ENCODE results near the gene BTBD19. TPM values are rescaled to one million over a fixed set of nuclear protein-coding genes. Genes with fewer than 3 reads are reported as not detected.

BTBD19 gene
- total RNA-seq, 1 donor = 21.4 TPM

- peak; percentile 76 for DNase-seq (ENCODE audit: insufficient read length, low spot score, missing footprints)
- no peaks in the 10 kb centered on the region for H3K4me1 ChIP-seq (ENCODE audit: insufficient read depth, low read length)
- H3K36me3 ChIP-seq (ENCODE audit: insufficient read depth, low read length) = no peaks in the 10 kb centered on the region
- no peak overlapping the region for H3K27ac ChIP-seq (ENCODE audit: low read depth, low read length)
- no peak overlapping the region for H3K4me2 ChIP-seq (ENCODE audit: insufficient read depth, low read length)
- H2AFZ ChIP-seq (ENCODE audit: low read length) = no peak overlapping the region
- H3K79me2 ChIP-seq (ENCODE audit: insufficient read depth, low read length) = no peaks in the 10 kb centered on the region
- no peak for TF ChIP-seq CTCF (IDR thresholded peaks at IDR 0.05; ENCODE audit: extremely low read depth, low read depth, low read length)
- no peak overlapping the region for H3K4me3 ChIP-seq (ENCODE audit: insufficient read depth, low read length)
- H3K9me3 ChIP-seq (ENCODE audit: low read depth, low read length) = no peaks in the 10 kb centered on the region
- H4K20me1 ChIP-seq (ENCODE audit: insufficient read depth, low read length) = no peaks in the 10 kb centered on the region
- H3K27me3 ChIP-seq (ENCODE audit: insufficient read depth, low read length) = no peaks in the 10 kb centered on the region
Measured at GRCh38 chr1:44826375-44827196, 18.3 kb downstream of the BTBD19 start.

DNA sequence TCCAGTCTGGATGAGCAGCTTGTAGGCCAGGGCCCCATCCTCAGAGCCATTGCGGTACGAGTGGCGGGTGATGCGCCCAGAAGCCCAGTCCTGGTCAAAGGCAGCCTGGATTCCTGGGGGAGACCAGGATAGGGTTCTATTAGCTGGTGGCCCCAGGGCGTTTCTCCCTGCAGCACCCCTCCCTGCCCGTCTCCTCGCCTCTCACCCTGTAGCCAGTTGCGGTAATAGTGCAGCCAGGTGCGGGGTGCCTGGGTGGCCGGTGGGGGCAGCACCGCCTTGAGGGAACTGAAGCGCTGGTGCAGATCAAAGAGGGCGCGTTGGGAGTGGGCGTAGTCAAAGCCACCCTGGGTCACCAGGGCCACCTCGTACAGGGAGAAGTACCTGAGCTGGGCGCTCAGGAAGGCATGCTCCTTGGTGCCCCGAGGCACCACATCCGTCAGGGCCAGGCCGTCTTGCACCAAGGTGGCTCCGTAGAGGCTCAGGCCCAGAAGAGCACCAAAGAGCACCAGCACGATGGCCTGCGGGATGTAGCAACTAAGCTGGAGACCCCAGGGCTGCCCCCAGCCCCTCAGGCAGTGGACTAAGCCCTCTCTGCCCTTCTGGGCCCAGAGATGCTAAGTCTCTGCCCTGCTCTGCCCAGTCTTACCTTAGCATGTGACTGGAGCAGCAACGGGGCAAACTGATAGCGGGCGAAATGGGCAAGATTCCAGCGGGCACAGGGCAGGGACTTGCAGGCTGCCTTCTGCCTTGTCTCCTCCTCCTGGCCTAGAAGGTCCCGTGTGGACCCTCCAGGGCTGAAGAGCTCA is 19.1 kb downstream of the BTBD19 start:
- Histone ChIP-seq H3K27ac (ENCODE audit: low read depth, low read length) (no peak overlapping the region), H3K4me1 (ENCODE audit: insufficient read depth, low read length) (no peaks in the 10 kb centered on the region), H3K9me3 (ENCODE audit: low read depth, low read length) (no peaks in the 10 kb centered on the region), H3K36me3 (ENCODE audit: insufficient read depth, low read length) (no peaks in the 10 kb centered on the region), H3K79me2 (ENCODE audit: insufficient read depth, low read length) (no peaks in the 10 kb centered on the region), H3K27me3 (ENCODE audit: insufficient read depth, low read length) (no peaks in the 10 kb centered on the region), H4K20me1 (ENCODE audit: insufficient read depth, low read length) (no peaks in the 10 kb centered on the region), H3K4me2 (ENCODE audit: insufficient read depth, low read length) (no peak overlapping the region), H3K4me3 (ENCODE audit: insufficient read depth, low read length) (no peak overlapping the region), H2AFZ (ENCODE audit: low read length) (no peak overlapping the region)
- no peak for TF ChIP-seq CTCF (IDR thresholded peaks at IDR 0.05; ENCODE audit: extremely low read depth, low read depth, low read length)
- DNase-seq (ENCODE audit: insufficient read length, low spot score, missing footprints) = peak; percentile 38

- H3K4me3 ChIP-seq (ENCODE audit: insufficient read depth, low read length) = no peak overlapping the region
- no peaks in the 10 kb centered on the region for H3K36me3 ChIP-seq (ENCODE audit: insufficient read depth, low read length)
- H3K9me3 ChIP-seq (ENCODE audit: low read depth, low read length) = no peaks in the 10 kb centered on the region
- H4K20me1 ChIP-seq (ENCODE audit: insufficient read depth, low read length) = no peaks in the 10 kb centered on the region
- no peak overlapping the region for H3K4me2 ChIP-seq (ENCODE audit: insufficient read depth, low read length)
- H2AFZ ChIP-seq (ENCODE audit: low read length) = no peak overlapping the region
- H3K27me3 ChIP-seq (ENCODE audit: insufficient read depth, low read length) = no peaks in the 10 kb centered on the region
- DNase-seq (ENCODE audit: insufficient read length, low spot score, missing footprints) = peak; percentile 45
- TF ChIP-seq CTCF (IDR thresholded peaks at IDR 0.05; ENCODE audit: extremely low read depth, low read depth, low read length) = no peak
- H3K79me2 ChIP-seq (ENCODE audit: insufficient read depth, low read length) = no peaks in the 10 kb centered on the region
- H3K4me1 ChIP-seq (ENCODE audit: insufficient read depth, low read length) = no peaks in the 10 kb centered on the region
- H3K27ac ChIP-seq (ENCODE audit: low read depth, low read length) = no peak overlapping the region
Measured at GRCh38 chr1:44828003-44828651, 19.8 kb downstream of the BTBD19 start.
